ENCODE data around the gene FAT1. TPM values are rescaled to one million over a fixed set of nuclear protein-coding genes. Genes with fewer than 3 reads are reported as not detected.

FAT1 gene
- polyA plus RNA-seq, 1 experiment = 422 TPM

GRCh38 chr4:186695392-186695791 lies 28.3 kb downstream of the FAT1 start:
- CTCF ChIA-PET = interaction anchor here (0.6 to 1.9 kb wide), 2 partner anchors 26 to 28 kb away, joined by 3 to 7 read pairs; partner anchors contain the start of gene FAT1

GRCh38 chr4:186693894-186694293 lies 29.8 kb downstream of the FAT1 start:
- no peak for DNase-seq (ENCODE audit: low read depth, low spot score)
- H3K9me3 ChIP-seq (ENCODE audit: control insufficient read depth, insufficient read depth, low read length) = peaks cover 8% of the 10 kb centered on the region

More at GRCh38 chr4:186695392-186695791, 28.3 kb downstream of the FAT1 start:
- H3K9me3 ChIP-seq (ENCODE audit: control insufficient read depth, insufficient read depth, low read length) = peaks cover 8% of the 10 kb centered on the region
- no peak for TF ChIP-seq CTCF (IDR thresholded peaks at IDR 0.05; ENCODE audit: low read depth, low read length)
- no peak for DNase-seq (ENCODE audit: low read depth, low spot score)
- H3K4me3 ChIP-seq (ENCODE audit: low read depth, low read length) = no peak overlapping the region
- POLR2A ChIA-PET = interaction anchor here (0.7 kb wide), 1 partner anchor 177 kb away, joined by 3 read pairs; no protein-coding TSS in a partner anchor
- H3K27me3 ChIP-seq (ENCODE audit: control insufficient read depth, insufficient read depth, low read length) = no peaks in the 10 kb centered on the region
- no peak overlapping the region for H3K27ac ChIP-seq (ENCODE audit: low read depth, low read length)

GRCh38 chr4:186693159-186693815 lies 30.4 kb downstream of the FAT1 start:
- H3K27me3 ChIP-seq (ENCODE audit: control insufficient read depth, insufficient read depth, low read length) = no peaks in the 10 kb centered on the region
- DNase-seq (ENCODE audit: low read depth, low spot score) = peak; percentile 42
- no peak overlapping the region for H3K4me3 ChIP-seq (ENCODE audit: low read depth, low read length)
- ChIA-PET POLR2A (no interaction called here), CTCF (interaction anchor here (0.9 kb wide), 1 partner anchor 106 kb away, joined by 4 read pairs; no protein-coding TSS in a partner anchor)
- peaks cover 5% of the 10 kb centered on the region for H3K9me3 ChIP-seq (ENCODE audit: control insufficient read depth, insufficient read depth, low read length)
- TF ChIP-seq CTCF (IDR thresholded peaks at IDR 0.05; ENCODE audit: low read depth, low read length) = no peak
- H3K27ac ChIP-seq (ENCODE audit: low read depth, low read length) = no peak overlapping the region

More at GRCh38 chr4:186693894-186694293, 29.8 kb downstream of the FAT1 start:
- H3K4me3 ChIP-seq (ENCODE audit: low read depth, low read length) = no peak overlapping the region
- POLR2A ChIA-PET = no interaction called here
- TF ChIP-seq CTCF (IDR thresholded peaks at IDR 0.05; ENCODE audit: low read depth, low read length) = no peak
- H3K27me3 ChIP-seq (ENCODE audit: control insufficient read depth, insufficient read depth, low read length) = no peaks in the 10 kb centered on the region
- H3K27ac ChIP-seq (ENCODE audit: low read depth, low read length) = no peak overlapping the region
- CTCF ChIA-PET = interaction anchor here (0.9 kb wide), 1 partner anchor 106 kb away, joined by 4 read pairs; no protein-coding TSS in a partner anchor

- ChIA-PET POLR2A (no interaction called here), CTCF (no interaction called here)
- H3K4me3 ChIP-seq (ENCODE audit: low read depth, low read length) = no peak overlapping the region
- no peak for TF ChIP-seq CTCF (IDR thresholded peaks at IDR 0.05; ENCODE audit: low read depth, low read length)
- no peak overlapping the region for H3K27ac ChIP-seq (ENCODE audit: low read depth, low read length)
- no peaks in the 10 kb centered on the region for H3K27me3 ChIP-seq (ENCODE audit: control insufficient read depth, insufficient read depth, low read length)
- no peak for DNase-seq (ENCODE audit: low read depth, low spot score)
- no peaks in the 10 kb centered on the region; the same call in 1 of the 2 replicates for H3K9me3 ChIP-seq (ENCODE audit: control insufficient read depth, insufficient read depth, low read length)
Measured at GRCh38 chr4:186691396-186691795, 32.3 kb downstream of the FAT1 start.

GRCh38 chr4:186689476-186689875 lies 34.2 kb downstream of the FAT1 start:
- H3K4me3 ChIP-seq (ENCODE audit: low read depth, low read length) = no peak overlapping the region
- no peaks in the 10 kb centered on the region for H3K27me3 ChIP-seq (ENCODE audit: control insufficient read depth, insufficient read depth, low read length)
- ChIA-PET POLR2A (no interaction called here), CTCF (interaction anchor here (1.3 kb wide), 1 partner anchor 20 kb away, joined by 5 read pairs; no protein-coding TSS in a partner anchor)
- no peak for DNase-seq (ENCODE audit: low read depth, low spot score)
- TF ChIP-seq CTCF (IDR thresholded peaks at IDR 0.05; ENCODE audit: low read depth, low read length) = no peak
- no peak overlapping the region for H3K27ac ChIP-seq (ENCODE audit: low read depth, low read length)
- H3K9me3 ChIP-seq (ENCODE audit: control insufficient read depth, insufficient read depth, low read length) = no peaks in the 10 kb centered on the region; the same call in 1 of the 2 replicates
